GM12875 (cell line): Measurements from ENCODE around the gene LDLRAD4.

ENCODE experiments used
- H3K4me3 ChIP-seq: one replicate; pipeline ENCODE4 v1.5.1; 2011; ENCODE audit warnings: low read depth, low read length, control low read depth
- TF ChIP-seq, protein P1 (sequence below): IDR thresholded peaks from 2 replicates; pipeline ENCODE4 v1.5.1; 2011; ENCODE audit warnings: low read depth, mild to moderate bottlenecking, control low read depth, inconsistent platforms, low read length, moderate library complexity, borderline replicate concordance; ENCODE audit not compliant: insufficient read depth

LDLRAD4 gene

DNA sequence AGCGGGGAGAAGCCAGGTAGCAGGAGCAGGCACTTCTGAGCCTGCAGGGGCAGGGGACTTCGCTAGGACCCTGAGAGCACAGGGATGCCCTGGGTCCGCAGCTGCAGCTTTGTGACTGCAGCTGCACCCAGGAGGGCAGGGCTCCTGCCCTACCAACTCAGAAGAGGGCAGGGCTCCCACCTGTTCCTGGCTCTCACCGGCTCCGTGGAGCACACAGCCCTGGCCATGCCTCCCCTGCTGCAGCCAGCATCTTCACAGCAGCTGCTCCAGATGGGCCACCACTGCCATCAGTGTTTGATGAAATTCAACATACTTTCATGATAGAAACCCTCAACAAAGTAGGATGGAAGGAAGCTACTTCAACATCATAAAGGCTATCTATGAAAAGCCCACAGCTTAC, 415.1 kb downstream of the LDLRAD4 start:
- H3K4me3 ChIP-seq, result no peak overlapping the region

DNA sequence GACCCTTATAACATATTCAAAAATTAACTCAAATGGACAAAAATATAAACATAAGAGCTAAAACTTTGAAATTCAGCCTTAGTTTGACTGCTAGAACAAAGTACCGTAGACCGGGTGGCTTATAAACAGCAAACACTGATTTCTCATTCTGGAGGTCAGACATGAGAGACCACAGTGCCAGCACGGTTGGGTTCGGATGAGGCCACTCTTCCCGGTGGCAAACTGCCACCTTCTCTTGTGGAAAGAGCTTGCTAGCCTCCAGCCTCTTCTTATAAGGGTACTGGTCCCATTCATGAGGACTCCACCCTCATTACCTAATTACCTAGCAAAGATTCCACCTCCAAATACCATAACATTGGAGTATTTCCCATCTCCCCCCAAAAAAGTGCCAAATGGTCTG, 416.5 kb downstream of the LDLRAD4 start:
- TF ChIP-seq, protein P1, sequence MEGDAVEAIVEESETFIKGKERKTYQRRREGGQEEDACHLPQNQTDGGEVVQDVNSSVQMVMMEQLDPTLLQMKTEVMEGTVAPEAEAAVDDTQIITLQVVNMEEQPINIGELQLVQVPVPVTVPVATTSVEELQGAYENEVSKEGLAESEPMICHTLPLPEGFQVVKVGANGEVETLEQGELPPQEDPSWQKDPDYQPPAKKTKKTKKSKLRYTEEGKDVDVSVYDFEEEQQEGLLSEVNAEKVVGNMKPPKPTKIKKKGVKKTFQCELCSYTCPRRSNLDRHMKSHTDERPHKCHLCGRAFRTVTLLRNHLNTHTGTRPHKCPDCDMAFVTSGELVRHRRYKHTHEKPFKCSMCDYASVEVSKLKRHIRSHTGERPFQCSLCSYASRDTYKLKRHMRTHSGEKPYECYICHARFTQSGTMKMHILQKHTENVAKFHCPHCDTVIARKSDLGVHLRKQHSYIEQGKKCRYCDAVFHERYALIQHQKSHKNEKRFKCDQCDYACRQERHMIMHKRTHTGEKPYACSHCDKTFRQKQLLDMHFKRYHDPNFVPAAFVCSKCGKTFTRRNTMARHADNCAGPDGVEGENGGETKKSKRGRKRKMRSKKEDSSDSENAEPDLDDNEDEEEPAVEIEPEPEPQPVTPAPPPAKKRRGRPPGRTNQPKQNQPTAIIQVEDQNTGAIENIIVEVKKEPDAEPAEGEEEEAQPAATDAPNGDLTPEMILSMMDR, result no peak
- no peak overlapping the region for H3K4me3 ChIP-seq

More for the DNA sequence above, 415.1 kb downstream of the LDLRAD4 start:
- TF ChIP-seq, protein P1, result no peak

DNA sequence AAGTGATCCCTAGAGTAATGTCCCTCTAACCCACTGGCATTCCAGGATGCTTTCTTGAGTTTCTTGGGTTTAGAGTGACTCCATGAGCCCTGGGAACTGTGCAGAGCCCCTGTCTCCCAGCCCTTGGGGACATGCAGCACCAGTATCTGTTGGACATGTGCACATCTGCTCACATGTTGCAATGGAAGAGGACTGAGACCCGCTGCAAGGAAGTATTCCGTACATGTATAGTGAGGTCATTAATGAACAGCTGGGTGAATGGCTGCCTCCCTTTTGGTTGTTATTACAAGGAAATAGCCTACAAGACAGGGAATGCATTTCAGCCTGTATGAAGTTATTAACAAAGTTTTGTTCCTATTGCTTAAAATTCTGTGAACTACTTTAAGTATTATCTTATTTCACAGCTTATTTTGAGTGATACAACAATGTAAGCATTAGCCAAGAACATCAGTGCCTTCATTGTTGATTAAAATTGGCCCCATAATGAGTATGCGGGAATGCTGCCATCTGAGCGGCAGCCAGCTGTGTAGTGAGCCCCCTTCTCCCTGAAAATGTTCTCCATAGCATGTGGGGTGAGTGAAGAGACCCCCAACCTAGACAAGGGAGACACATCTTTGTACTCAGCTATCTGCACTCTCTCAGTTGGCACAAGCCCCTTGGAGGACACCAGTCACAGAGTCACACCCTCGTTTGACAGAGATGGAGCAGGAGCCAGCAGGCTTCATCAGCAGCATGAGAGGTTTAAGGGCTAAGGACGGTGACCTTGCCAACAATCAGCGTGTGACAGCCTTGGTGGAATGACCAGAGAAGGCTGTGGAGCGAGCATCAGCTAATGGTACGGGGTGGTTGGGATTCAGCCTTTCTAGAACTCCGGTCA, 420.4 kb downstream of the LDLRAD4 start:
- TF ChIP-seq, protein P1, result no peak
- no peak overlapping the region for H3K4me3 ChIP-seq

DNA sequence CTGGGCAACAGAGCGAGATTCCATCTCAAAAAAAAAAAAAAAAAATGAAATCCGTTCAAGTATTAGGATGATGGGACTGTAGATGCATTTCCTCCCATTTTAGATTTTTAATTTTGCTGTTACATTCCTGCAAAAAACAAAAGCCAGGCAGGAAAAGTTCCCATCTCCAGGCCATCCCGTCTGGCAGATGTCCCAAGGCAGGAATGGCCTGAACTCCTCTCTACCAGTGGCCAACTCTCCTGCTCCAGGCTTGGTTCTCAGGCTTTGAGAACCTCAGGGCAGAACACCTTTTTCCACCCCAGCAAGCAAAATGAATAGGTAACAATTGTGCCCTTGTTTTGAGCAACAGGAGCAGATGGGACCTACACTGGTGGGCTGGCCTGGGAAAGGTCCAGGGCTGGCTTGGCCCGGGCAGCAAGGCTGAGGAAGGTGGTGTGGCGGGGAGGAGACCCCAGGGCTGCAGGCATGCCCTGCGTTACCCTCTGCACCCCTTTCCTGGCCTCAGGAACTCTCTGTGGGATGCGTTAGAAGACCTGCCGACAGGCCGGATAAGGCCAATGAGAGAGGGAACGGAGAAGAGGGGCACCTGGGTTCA, 421.8 kb downstream of the LDLRAD4 start:
- H3K4me3 ChIP-seq, result no peak overlapping the region
- TF ChIP-seq, protein P1, result no peak

DNA sequence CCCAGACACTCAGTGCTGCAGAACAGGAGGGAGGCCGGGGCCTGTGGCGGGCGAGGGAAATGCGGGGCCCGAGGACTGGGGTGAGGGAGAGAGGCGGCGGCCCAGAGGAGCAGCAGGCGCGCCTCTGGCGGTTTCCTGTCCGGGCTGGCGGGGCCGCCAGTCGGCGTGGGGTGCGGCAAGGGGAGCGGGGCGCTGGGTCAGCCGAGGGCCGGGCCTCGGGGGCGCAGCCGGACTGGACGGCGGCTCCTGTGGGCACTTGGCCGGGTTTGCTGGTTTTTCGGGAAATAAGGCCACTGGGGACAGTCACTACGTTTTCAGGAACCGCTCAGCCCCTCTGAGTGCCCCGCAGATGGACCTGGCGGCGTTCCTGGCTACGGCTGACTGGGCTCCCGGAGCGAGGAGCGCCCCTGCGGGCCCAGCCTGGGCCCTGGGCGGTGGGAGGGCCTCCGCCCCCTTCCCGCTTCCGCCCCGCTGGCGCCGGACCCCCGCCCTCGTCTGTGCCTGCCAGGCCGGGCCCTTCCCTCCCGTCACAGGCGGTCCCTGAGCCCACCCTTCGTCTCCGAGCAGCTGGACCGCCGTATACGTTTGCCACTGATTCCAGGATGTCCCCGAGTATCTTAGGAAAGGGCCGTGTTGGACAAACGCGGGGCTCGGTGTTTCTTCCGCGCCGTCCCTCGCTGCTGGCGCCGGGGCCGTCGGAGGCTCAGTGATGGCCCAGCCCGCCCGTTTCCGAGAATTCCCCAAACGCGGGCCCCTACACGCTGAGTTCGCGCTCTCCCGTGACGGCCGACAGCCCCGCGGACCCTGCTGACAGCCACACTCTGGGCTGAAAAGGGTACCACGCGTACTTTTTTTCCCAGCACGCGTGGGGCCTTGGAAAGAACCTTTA, 423.2 kb downstream of the LDLRAD4 start:
- H3K4me3 ChIP-seq, result no peak overlapping the region
- TF ChIP-seq, protein P1, result no peak

DNA sequence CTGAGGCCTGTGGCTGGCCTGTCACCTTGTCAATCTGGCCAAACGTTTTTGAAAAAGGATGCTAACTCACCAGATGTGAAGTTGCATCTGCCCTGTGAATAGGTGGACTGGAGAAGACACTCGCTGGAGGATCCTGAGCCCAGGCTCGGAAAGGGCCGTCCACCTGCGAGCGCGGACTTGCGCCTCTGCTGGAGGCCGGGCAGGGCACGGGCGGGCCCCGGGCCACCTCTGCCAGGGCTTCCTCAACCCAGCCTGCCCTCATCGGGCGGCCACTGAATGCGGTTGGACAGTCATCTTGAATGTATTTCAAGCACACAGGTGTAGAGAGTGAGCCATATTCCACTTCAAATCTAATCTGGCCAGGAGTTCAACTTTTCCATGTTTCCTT, 423.9 kb downstream of the LDLRAD4 start:
- H3K4me3 ChIP-seq, result no peak overlapping the region
- TF ChIP-seq, protein P1, result no peak
